BLaER1 (cell line): ENCODE measurements around the gene WDR89.
"Not testable (repeated sequence)": the region's sequence is repeated elsewhere in the genome, so short reads cannot be mapped to it uniquely, and the experiment has no call there.

ENCODE experiments used
- H3K27ac ChIP-seq: shearing (Covaris generic); formaldehyde crosslinking; 2 replicates; pipeline ENCODE4 v1.8.1; 2022
- H3K27me3 ChIP-seq: shearing (Covaris generic); formaldehyde crosslinking; 2 replicates; pipeline ENCODE4 v1.8.1; 2022
- H3K36me3 ChIP-seq: shearing (Covaris generic); formaldehyde crosslinking; 2 replicates; pipeline ENCODE4 v1.8.1; 2022
- H3K4me1 ChIP-seq: shearing (Covaris generic); formaldehyde crosslinking; 2 replicates; pipeline ENCODE4 v1.8.1; 2022
- H3K4me2 ChIP-seq: shearing (Covaris generic); formaldehyde crosslinking; 2 replicates; pipeline ENCODE4 v1.8.1; 2022
- H3K4me3 ChIP-seq: shearing (Covaris generic); formaldehyde crosslinking; 2 replicates; pipeline ENCODE4 v1.8.1; 2022
- H3K9ac ChIP-seq: shearing (Covaris generic); formaldehyde crosslinking; 2 replicates; pipeline ENCODE4 v1.8.1; 2022
- H3K9me3 ChIP-seq: shearing (Covaris generic); formaldehyde crosslinking; 2 replicates; pipeline ENCODE4 v1.8.1; 2022
- H4K20me1 ChIP-seq: shearing (Covaris generic); formaldehyde crosslinking; 2 replicates; pipeline ENCODE4 v1.8.1; 2022
- Cebpa-rat ChIP-seq: shearing (Covaris generic); IDR thresholded peaks from 2 replicates; pipeline ENCODE4 v1.8.1; 2022

Gene WDR89

DNA sequence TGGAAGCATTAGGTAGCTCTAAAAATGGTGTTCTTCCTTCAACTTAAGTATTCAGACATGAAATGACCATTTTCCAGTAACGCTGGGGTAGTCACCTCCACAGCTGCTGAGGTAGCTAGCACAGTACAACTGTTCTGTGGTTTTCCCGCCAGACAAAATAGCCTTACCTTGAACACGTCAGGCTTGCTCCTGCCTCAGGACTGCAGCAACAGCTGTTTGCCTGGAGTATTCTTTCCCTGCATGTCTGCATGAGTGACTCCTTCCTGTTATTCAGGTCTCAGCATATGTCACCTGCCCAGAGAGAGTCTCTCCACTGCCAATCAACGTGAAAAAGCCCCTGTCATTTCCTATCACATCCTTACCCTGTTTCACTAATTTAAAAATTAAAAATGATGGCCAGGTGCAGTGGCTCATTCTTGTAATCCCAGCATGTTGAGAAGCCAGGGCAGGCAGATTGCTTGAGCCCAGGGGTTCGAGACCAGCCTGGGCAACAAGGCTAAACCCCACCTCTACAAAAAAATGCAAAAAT, 37.9 kb downstream of the WDR89 start:
- no peaks in the 10 kb centered on the region for H3K27me3 ChIP-seq
- peaks cover 71% of the 10 kb centered on the region for H3K36me3 ChIP-seq
- peaks cover 60% of the 10 kb centered on the region for H4K20me1 ChIP-seq
- H3K9ac ChIP-seq: no peak overlapping the region
- H3K4me2 ChIP-seq: no peak overlapping the region
- no peak for TF ChIP-seq Cebpa-rat
- no peak overlapping the region for H3K4me3 ChIP-seq
- no peak overlapping the region for H3K27ac ChIP-seq
- no peaks in the 10 kb centered on the region for H3K9me3 ChIP-seq
- H3K4me1 ChIP-seq: 0 out of 2 replicates have a peak, but pooled peaks cover 4% of the 10 kb centered on the region

DNA sequence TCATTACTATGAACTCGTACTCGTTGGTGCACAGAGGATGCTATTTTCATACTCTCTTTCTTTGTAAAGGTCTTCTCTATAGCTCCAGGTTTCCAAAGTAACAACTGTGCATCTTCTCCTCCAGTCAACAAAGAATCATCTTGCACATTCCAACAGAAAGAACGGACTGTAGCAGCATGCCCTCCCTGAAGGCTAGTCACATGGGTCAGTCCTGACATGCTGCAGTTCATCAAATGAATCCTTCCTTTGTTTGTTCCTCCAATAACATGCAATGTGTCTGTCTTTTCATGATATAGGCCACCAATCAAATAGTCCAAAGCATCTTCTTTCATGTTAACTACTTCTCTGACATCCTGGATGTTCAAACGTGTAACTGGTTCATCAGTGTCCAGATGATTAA, 42.9 kb downstream of the WDR89 start:
- 0 out of 2 replicates have a peak, but pooled peaks cover under 1% of the 10 kb centered on the region for H3K4me1 ChIP-seq
- TF ChIP-seq Cebpa-rat: no peak
- no peak overlapping the region for H3K27ac ChIP-seq

DNA sequence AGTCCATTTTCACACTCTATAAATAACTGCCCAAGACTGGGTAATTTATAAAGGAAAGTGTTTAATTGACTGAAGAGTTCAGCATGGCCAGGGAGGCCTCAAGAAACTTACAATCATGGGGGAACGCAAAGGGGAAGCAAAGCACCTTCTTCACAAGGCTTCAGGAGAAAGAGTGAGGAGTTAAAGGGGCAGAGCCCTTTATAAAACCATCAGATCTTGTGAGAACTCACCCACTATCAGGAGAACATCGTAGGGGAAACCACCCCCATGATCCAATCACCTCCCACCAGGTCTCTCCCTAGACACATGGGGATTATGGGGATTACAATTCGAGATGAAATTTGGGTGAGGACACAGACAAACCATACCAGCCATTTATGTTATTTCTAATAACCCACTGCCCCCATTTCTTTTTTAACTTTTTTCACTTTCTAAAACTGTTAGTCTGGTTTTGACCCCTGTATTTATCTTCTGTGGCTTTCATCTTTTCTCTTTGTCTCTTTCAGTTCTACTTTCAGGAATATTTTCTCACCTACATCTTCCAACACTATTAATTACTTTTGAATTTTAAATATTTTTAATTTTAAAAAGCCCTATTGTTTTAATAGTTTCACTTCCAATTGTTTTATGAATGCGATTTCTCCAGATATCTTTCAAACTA, 44.5 kb downstream of the WDR89 start:
- Histone ChIP-seq H3K4me1 (no peaks in the 10 kb centered on the region), H3K27ac (no peak overlapping the region), H3K9me3 (peaks cover 34% of the 10 kb centered on the region), H3K36me3 (peaks cover 82% of the 10 kb centered on the region), H4K20me1 (peaks cover 7% of the 10 kb centered on the region; the same call in 1 of the 2 replicates), H3K27me3 (no peaks in the 10 kb centered on the region), H3K9ac (no peak overlapping the region), H3K4me3 (no peak overlapping the region), H3K4me2 (no peak overlapping the region)
- TF ChIP-seq Cebpa-rat: no peak

More for the DNA sequence above, 42.9 kb downstream of the WDR89 start:
- Histone ChIP-seq H3K9me3 (peaks cover 27% of the 10 kb centered on the region), H3K9ac (no peak overlapping the region), H3K4me2 (no peak overlapping the region), H3K27me3 (no peaks in the 10 kb centered on the region), H3K36me3 (peaks cover 90% of the 10 kb centered on the region), H3K4me3 (no peak overlapping the region), H4K20me1 (peaks cover 18% of the 10 kb centered on the region)

DNA sequence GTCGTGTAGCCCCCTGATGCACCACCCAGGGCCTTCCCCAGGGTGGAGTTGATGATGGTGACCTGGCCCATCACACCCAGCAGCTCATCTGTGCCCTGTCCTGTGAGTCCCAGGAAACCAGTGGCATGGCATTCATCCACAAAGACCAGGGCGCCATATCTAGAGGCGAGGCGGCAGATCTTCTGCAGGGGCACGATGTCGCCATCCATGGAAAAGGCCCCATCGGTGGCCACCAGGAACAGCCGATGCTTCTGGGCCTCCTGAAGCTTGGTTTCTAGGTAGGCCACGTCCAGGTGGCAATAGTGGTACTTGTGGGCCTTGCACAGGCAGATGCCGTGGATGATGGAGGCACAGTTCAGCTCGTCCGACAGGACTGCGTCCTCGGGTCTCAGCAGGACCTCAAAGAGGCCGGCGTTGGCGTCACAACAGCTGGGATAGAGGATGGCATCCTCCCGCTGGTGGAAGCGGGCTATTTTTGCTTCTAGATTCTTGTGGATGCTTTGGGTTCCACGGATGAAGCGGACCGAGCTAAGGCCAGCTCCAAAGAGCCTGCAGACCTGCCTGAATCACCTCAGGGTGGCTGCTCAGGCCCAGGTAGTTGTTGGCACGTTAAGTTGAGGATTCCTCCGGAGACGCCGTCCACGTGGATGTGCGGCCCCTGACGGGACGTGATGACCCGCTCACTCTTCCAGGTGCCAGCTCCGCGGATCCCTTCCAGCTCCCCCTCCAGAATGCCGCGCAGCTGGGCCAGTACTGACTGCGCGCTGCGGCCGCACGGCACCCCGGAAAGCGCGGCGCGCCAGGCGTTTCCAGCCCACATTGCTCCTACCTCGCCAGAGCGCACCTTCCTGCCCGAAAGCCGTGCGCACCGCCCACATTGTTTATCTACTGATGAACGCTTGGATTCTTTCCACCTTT, 47.0 kb downstream of the WDR89 start:
- no peaks in the 10 kb centered on the region for H4K20me1 ChIP-seq
- peaks cover 34% of the 10 kb centered on the region for H3K9me3 ChIP-seq
- no peak overlapping the region for H3K4me3 ChIP-seq
- H3K4me2 ChIP-seq: no peak overlapping the region
- peaks cover 61% of the 10 kb centered on the region for H3K36me3 ChIP-seq
- TF ChIP-seq Cebpa-rat: no peak
- no peaks in the 10 kb centered on the region for H3K27me3 ChIP-seq
- no peak overlapping the region for H3K27ac ChIP-seq
- H3K4me1 ChIP-seq: no peaks in the 10 kb centered on the region
- no peak overlapping the region for H3K9ac ChIP-seq

DNA sequence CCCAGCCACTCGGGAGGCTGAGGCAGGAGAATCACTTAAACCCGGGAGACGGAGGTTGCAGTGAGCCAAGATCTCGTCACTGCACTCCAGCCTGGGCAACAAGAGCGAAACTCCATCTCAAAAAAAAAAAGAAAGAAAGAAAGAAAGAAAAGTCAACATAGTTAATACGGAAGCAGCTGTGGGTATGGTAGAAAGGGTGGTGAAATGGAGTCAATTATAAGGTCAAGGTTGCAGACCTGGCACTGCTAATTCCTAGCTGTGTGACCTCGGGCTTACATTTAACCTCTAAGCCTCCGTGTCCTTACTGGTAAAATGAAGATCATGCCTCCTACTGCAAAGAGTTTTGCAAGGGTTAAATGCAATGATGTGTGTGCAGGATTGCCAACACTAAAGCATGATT, 58.6 kb downstream of the WDR89 start:
- H3K36me3 ChIP-seq, H3K4me2 ChIP-seq, H3K9ac ChIP-seq, H3K4me1 ChIP-seq, H3K9me3 ChIP-seq, H3K27me3 ChIP-seq, H3K4me3 ChIP-seq, H3K27ac ChIP-seq, H4K20me1 ChIP-seq: not testable (repeated sequence)

DNA sequence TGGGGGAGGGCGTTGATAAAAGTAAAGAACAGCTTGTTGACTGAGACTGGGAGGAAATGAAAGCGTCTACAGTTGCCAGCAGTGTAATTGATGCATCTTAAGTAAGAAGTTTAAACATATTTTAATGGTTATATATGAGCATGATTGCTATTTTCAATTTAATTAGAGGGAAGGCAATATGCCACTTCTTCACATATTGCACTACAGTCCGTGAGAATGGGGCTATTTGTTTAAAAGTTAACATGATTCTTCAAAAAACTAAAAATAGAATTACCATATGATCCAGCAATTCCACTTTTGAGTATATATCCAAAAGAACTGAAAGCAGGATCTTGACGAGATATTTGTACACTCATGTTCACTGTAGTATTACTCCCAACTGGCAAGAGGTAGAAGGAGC, 60.2 kb downstream of the WDR89 start:
- Histone ChIP-seq H3K9me3 (no peaks in the 10 kb centered on the region), H3K27me3 (no peaks in the 10 kb centered on the region), H3K4me3 (no peak overlapping the region), H4K20me1 (no peaks in the 10 kb centered on the region), H3K4me2 (no peak overlapping the region), H3K36me3 (no peaks in the 10 kb centered on the region), H3K4me1 (no peaks in the 10 kb centered on the region), H3K9ac (no peak overlapping the region), H3K27ac (no peak overlapping the region)
- TF ChIP-seq Cebpa-rat: no peak

DNA sequence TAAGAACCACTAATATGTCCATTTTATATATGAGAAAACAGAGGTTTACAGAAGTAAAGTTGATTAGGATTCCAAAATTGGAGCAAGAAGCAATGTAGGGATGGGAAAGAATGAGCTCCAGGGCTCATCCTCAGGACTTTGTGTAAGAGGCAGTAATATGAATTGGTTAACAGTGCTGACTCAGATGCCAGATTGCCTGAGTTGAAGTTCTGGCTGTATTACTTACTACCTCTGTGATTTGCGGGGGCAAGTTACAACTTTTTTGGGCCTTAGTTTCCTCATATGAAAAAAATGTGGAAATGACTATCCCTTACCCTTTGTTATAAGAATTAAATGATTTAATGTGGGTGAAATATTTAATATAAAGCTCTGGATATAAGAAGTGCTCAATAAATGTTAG, 63.4 kb downstream of the WDR89 start:
- Histone ChIP-seq H3K36me3 (no peaks in the 10 kb centered on the region), H3K27ac (no peak overlapping the region), H4K20me1 (no peaks in the 10 kb centered on the region), H3K9ac (no peak overlapping the region), H3K4me1 (no peaks in the 10 kb centered on the region), H3K9me3 (no peaks in the 10 kb centered on the region), H3K4me3 (no peak overlapping the region), H3K4me2 (no peak overlapping the region), H3K27me3 (no peaks in the 10 kb centered on the region)
- TF ChIP-seq Cebpa-rat: no peak

DNA sequence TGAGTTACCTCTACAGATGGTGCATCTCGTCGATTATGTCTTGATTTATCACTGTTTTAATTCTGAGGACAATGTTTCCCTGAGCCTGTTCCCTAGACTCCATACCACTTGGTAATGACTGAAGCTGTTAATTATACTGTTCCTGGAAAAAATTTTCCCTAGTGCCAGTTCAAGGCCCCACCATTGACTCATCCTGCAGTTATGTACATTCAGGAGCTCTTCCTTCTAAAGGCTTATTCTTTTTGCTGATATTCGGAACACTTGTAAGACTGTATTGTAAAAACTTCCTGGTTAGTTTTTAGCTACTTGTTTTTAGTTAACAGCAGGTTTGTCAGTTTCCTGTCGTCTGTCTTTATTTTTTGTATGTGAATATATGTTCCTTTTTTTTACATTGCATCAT, 68.1 kb downstream of the WDR89 start:
- Histone ChIP-seq H3K9me3 (no peaks in the 10 kb centered on the region), H3K4me3 (no peak overlapping the region), H3K4me2 (no peak overlapping the region), H3K27ac (no peak overlapping the region), H3K9ac (no peak overlapping the region), H3K36me3 (no peaks in the 10 kb centered on the region), H4K20me1 (no peaks in the 10 kb centered on the region), H3K4me1 (no peaks in the 10 kb centered on the region), H3K27me3 (no peaks in the 10 kb centered on the region)
- TF ChIP-seq Cebpa-rat: no peak

DNA sequence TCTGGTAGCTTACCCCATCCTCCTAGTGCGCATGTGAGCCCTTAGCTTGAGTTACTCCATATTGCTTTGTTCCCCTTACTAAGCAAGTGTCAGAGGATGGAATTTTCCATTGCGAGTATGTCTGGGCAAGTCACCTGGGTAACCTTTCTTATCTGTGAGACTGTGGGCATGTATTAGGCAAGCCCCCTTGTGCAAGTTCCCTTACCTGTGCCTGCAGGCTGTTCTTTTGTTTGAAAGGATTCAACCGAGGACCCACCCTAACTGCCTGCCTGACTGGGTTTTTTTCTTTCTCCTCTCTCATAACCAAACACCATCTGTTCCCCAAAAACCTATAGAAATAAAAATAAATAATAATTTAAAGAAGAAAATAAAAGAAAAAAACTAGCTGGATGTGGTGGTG, 76.2 kb downstream of the WDR89 start:
- no peak for TF ChIP-seq Cebpa-rat
- H3K9me3 ChIP-seq: no peaks in the 10 kb centered on the region
- H3K27me3 ChIP-seq: no peaks in the 10 kb centered on the region
- H3K4me2 ChIP-seq: no peak overlapping the region
- no peak overlapping the region for H3K27ac ChIP-seq
- H3K4me3 ChIP-seq: no peak overlapping the region
- H3K9ac ChIP-seq: no peak overlapping the region
- no peaks in the 10 kb centered on the region for H3K4me1 ChIP-seq
- no peaks in the 10 kb centered on the region for H4K20me1 ChIP-seq
- H3K36me3 ChIP-seq: no peaks in the 10 kb centered on the region

DNA sequence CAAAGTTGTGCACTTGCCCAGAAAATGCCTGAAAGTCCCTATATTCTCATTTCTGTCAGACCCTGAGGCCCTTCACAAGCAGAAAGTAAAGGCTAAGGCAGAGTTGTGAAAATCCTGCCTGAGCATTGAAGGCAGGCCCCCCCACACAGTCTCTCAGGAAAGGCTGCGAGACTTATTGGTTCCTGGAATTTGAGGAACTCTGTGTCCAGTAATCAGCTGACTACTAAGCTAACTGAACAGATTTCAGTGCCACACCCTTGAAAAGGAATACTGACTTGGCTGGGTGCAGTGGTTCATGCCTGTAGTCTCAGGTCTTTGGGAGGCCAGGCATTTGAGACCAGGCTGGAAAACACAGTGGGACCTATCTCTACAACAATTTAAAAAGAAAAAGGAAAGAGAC, 77.4 kb downstream of the WDR89 start:
- H3K4me1 ChIP-seq: no peaks in the 10 kb centered on the region
- H3K4me2 ChIP-seq: no peak overlapping the region
- H3K27ac ChIP-seq: no peak overlapping the region
- no peaks in the 10 kb centered on the region for H3K9me3 ChIP-seq
- H3K4me3 ChIP-seq: no peak overlapping the region
- TF ChIP-seq Cebpa-rat: no peak
- H3K9ac ChIP-seq: no peak overlapping the region
- H3K27me3 ChIP-seq: no peaks in the 10 kb centered on the region
- no peaks in the 10 kb centered on the region for H4K20me1 ChIP-seq
- no peaks in the 10 kb centered on the region for H3K36me3 ChIP-seq
